Breast epithelium (tissue), 3 donors: ENCODE results near the gene SERHL2.

Source experiments
- CTCF ChIP-seq, 3 donors: fragments of 450-650 bp; IDR thresholded peaks; one replicate each; pipeline ENCODE4 v1.5.1; 2016 to 2017; ENCODE audit warnings: antibody characterized with exemption in 3 of 3, mild to moderate bottlenecking in 3 of 3, moderate library complexity in 3 of 3
- POLR2A ChIP-seq: fragments of 450-650 bp; IDR thresholded peaks from one replicate; pipeline ENCODE4 v1.6.1; 2016; ENCODE audit warnings: antibody characterized with exemption, mild to moderate bottlenecking, moderate library complexity
- POLR2AphosphoS5 ChIP-seq, 3 donors: sonication (generic); formaldehyde crosslinking; IDR thresholded peaks; one replicate each; pipeline ENCODE4 v1.6.1; 2017; ENCODE audit warnings: antibody characterized with exemption in 3 of 3

- TF ChIP-seq CTCF (IDR thresholded peaks at IDR 0.05): no peak
- TF ChIP-seq POLR2AphosphoS5 (IDR thresholded peaks at IDR 0.05): no peak
- TF ChIP-seq POLR2A: no peak
Observed at GRCh38 chr22:42603427-42603826, 49.7 kb downstream of the SERHL2 start.
